Activated T-helper 1 cell treated with Interleukin-2 at 50 U/mL for 16 hours (primary cell): ENCODE measurements around the gene LRRC61.
"Not testable (repeated sequence)": the region's sequence is repeated elsewhere in the genome, so short reads cannot be mapped to it uniquely, and the experiment has no call there.

Experiments used
- DNase-seq: peaks from one replicate; pipeline ENCODE4 v3.0.0-alpha.2; 2020; ENCODE audit warnings: low read depth

The LRRC61 gene

GRCh38 chr7:150383710-150384397 is 60.7 kb downstream of the LRRC61 start:
- no peak for DNase-seq

DNA sequence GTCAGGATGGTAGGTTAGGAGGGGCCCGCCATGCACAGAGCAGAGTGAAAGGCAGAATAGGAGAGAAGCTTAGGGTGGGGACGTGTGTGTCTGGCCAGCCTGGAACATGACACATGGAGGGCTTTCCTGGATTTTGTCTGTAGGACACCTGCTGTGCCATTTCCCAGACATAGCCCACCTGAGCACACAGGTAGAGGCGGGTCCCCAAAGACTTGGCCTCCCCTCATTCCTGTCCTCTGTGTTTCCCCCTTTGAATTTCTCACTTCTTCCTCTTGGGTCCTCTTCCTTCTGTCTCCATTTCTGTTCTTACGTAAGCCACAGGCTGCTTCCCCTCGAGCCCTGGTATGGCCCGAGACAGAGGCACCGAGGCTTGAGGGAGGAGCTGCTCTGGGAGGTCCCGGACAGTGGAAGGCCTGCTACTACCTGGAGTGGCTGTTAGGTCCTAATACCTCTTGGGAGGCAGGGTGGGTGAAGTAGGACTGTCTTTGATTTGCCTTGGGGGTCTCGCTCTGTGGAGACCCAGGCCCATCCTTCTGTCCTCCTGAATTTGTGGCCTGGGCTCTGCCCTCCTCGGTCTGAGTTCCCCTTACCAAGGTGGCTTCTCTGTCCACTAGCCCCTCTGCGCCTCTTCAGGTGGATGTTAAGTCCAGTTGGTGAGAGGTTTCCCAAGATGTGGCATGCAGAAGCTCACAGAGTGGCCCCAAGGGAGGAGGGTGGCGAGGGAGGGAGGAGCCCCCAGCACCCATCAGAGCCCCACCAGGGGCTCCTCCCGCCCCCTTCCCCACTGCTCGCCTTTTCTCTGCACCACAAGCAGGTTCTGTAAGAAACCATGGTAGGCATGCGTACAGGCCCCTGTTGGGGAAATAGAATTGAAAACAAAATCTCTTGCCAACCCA is 61.5 kb downstream of the LRRC61 start:
- DNase-seq, result no peak

DNA sequence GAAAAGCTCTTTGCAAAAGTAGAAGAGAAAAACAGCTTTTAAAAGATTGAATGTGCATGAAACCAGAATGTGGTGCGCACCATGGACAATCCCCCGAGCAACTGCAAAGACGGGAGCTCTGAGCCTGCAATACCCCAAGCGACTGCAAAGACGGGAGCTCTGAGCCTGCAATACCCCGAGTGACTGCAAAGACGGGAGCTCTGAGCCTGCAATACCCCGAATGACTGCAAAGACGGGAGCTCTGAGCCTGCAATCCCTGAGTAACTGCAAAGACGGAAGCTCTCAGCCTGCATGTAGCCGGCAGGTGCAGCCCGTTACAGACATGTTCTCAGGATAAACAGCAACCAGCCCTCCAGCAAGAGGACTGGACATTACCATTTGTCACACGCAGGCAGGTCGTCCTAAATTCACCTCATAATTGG is 62.2 kb downstream of the LRRC61 start:
- no peak for DNase-seq

DNA sequence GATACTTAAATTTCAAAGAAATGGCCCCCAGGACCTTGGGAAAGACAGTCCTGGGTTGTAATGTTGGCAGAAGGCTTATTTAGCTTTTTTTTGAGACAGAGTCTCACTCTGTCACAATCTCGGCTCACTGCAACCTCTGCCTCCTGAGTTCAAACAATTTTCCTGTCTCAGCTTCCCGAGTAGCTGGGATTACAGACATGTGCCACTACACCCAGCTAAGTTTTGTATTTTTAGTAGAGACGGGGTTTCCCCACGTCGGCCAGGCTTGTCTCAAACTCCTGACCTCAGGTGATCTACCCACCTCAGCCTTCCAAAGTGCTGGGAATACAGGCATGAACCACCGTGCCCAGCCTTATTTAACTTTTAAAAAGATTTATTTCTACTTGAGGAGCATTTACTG is 62.7 kb downstream of the LRRC61 start:
- not testable (repeated sequence) for DNase-seq
